COR-L47 (cell line): ENCODE measurements around the gene DIDO1.
"Not testable (repeated sequence)": the region's sequence is repeated elsewhere in the genome, so short reads cannot be mapped to it uniquely, and the experiment has no call there.

Experiments used
- DNase-seq: peaks from one replicate; lab custom pipeline; 2025; lab: John Stamatoyannopoulos, UW

DIDO1 gene

DNA sequence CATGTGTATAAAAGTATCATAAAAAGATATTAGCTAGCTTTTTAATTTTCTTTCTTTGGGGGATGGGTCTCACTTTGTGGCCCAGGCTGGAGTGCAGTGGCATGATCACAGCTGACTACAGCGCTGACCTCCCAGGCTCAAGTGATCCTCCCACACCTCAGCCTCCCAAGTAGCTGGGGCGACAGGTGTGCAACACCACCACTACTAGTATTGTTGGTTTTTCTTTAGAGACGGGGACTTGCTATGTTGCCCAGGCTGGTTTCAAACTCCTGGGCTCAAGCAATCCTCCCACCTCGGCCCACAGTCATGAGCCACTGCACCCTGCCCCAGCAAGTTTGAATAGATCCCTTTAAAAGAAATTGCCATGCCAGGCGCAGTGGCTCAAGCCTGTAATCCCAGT lies 71.2 kb downstream of the DIDO1 start:
- DNase-seq = no peak

DNA sequence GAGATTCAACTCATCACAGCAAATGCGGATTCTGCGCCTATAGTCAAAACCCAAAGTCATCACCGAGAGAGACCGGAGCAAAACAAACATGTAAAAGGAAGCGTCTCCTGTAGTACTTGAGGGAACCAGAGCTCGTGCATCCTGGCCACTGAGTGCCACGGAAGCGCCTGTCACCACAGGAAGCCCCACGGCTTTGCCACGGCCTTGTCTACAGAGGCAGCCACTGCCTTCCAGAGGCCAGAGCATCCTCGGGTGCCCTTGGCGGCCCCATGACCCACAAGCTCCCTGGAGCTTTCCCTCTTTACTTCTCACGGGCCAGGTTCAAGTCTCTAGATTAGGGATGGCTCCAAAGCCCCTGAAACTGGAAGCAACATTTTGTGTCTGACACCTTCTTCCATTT lies 72.2 kb downstream of the DIDO1 start:
- no peak for DNase-seq

DNA sequence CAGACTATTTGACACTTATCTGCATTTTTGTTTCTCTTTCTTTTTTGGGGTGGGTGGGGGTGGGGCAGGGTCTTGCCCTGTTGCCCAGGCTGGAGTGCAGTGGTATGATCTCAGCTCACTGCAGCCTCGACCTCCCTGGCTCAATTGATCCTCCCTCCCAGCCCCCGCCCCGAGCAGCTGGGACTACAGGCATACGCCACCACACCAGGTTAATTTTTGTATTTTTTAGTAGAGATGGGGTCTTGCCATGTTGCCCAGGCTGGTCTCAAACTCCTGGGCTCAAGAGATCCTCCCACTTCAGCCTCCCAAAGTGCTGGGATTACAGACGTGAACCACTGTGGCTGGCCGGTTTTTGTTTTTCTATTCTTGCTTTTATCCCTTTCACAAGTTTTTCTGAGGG lies 73.0 kb downstream of the DIDO1 start:
- DNase-seq = not testable (repeated sequence)

DNA sequence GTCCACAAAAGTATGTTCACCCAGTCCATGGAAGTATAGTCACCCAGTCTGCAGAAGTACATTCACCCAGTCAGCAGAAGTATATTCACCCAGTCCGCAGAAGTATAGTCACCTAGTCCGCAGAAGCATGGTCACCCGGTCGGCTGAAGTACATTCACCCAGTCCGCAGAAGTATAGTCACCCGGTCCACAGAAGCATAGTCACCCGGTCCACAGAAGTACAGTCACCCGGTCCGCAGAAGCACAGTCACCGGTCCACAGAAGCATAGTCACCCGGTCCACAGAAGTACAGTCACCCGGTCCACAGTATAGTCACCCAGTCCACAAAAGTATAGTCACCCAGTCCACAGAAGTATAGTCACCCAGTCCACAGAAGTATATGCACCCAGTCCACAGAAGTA lies 73.5 kb downstream of the DIDO1 start:
- DNase-seq = no peak

DNA sequence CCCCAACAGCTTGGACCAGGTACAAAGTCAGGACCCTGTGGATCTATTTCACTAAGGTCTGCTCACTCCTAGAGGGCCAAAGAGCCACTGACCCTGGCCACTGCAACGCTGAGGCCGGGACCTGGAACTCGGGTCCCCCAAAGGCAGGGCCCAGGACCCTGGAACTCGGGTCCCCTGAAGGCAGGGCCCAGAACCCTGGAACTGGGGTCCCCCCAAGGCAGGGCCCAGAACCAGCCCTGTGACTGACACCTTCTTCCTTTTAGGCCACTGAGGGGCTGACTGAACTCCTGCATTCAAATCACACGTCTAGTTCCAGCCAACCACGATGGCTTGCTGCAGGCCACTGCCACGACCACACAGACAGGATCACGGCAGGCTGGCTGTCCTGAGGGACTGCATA lies 74.1 kb downstream of the DIDO1 start:
- DNase-seq = no peak

DNA sequence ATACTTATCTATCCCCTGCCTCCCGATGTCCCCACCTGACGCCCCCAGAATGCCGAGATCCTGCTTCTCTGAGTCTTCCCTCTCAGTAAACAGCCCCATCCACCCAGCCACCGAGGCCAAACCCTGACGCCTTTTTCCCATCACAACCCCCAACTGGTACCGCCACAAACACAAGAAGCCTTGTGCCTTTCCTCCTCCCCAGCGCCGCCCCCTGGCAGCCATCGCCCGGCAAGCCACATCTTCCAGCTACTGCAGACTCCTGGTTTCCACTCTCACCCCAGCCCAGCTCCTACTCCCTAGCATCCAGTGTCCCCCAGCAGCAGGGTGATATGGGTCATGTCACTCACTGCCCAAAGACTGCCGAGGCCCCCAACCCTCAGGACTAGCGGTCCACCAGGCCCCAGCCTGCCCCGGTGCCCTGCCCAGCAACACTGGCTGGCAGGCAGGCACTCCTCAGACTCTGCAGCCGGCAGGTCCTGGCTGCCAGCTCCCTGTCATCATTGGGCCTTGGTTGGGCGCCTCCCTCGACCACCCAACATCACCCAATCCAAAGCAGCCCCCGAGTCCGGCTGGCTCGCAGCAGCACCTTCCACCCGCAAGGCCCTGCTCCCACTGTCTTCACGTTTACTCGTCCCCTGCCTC lies 75.9 kb downstream of the DIDO1 start:
- DNase-seq = no peak

DNA sequence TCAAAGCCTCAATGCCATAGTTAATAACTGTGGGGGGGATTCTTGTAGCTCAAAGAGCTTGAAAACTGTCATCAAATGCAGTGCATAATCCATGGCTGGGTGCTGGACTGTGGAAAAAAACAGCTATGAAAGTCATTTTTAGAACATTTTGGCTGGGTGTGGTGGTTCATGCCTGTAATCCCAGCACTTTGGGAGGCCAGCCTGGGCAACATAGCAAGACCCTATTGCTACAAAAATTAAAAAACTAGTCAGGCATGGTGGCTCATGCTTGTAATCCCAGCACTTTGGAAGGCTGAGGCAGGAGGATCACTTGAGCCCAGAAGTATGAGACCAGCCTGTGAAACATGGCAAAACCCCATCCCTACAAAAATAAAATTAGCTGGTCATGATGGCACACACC lies 76.9 kb downstream of the DIDO1 start:
- no peak for DNase-seq

DNA sequence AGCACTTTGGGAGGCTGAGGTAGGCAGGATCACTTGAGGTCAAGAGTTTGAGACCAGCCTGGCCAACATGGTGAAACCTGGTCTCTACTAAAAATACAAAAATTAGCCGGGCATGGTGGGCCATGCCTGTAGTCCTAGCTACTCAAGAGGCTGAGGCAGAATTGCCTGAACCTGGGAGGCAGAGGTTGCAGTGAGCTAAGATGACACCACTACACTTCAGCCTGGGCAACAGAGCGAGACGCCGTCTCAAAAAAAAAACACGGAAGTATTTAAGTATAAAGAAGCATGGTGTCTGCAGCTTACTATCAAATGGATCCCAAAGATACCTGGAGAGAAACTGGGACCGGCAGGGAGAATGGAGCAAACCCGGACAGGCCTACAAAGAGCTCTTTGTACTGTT lies 77.4 kb downstream of the DIDO1 start:
- DNase-seq = not testable (repeated sequence)

DNA sequence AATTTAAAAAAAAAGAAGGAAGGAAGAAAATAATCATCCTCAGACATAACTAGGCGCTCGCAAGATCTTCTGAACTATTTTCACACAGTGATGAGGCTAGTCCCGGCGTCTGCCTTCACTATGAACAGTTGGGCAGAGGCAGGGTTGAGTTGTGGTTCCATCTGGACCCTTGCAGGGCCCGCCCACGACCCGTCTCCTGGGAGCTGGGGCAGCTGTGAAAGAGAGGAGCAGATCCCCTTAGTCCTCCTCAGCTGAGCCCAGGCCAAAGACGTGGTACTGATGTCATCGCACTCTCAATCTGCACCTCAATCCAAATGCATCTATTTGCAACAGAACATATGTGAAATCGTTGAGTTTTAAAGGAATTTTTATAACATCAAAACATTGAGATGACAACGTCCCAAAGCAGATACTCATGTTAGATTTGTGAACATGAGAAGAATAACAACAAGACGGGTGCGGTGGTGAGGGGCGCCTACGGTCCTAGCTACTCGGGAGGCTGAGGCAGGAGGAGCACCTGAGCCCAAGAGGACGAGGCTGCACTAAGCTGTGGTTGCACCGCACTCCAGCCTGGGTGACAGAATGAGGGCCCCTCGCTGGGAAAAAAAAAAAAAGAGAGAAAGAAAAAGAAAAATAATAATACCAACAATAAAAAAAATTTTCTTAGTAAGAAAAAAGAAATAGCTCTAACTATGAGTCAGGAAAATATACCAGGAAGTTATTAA lies 80.0 kb downstream of the DIDO1 start:
- DNase-seq = no peak

DNA sequence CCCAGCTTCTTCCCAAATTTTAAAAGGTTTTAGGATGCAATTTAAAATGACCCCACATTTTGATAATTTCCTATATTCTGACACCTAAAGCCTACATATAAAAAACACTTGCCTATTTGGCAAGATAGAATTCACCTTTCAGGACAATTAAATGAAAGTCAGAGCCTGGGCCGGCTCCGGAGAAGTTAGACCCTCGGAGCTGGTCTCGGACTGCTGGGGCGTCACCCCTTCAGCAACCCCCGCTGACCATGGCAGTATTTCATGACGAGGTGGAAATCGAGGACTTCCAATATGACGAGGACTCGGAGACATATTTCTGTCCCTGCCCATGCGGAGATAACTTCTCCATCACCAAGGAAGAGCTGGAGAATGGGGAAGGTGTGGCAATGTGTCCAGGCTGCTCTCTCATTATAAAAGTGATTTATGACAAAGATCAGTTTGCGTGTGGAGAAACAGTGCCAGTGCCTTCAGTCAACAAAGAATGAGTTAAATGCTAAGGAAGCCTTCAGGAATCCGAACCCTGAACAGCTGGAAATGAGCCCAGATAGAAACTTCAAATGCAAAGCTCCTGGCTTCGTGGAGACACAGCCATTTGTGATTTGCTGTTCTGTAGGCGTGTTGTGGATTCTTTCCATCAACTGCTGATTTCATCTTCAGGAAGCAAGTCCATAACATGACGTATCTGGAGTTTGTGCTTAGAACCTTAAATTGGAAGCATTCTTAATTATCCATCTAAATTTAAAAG lies 80.7 kb downstream of the DIDO1 start:
- DNase-seq = no peak

DNA sequence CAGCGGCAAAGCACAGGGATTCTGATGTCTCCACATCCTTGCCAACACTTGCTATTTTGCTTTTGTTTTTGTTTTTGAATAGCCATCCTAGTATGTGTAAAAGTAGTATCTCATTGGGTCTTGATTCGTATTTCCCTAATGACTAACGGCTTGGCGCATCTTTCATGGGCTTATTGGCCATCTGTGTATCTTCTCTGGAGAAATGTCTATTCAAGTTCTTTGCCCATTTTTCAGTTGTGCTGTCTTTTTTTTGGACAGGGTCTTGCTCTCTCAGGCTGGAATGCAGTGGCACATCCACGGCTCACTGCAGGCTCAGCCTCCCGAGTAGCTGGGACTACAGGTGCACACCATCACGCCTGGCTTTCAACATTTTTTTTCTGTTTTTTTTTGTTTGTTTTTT lies 82.1 kb downstream of the DIDO1 start:
- DNase-seq = no peak

DNA sequence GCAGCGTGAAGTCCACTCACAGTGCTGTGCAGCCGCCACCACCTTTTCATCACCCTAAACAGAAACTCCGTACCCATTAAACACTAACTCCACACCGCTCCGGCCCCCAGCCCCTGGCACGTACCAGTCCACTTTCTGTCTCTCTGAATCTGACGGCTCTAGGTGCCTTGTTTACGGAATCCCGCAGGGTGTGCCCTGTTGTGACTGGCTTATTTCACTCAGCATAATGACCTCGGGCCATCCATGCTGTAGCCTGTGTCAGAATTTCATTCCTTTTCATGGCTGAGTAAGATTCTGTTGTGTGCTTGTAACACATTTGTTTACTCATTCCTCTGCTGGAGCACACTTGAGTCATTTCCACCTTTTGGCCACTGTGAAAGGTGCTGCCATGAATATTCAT lies 82.6 kb downstream of the DIDO1 start:
- no peak for DNase-seq

DNA sequence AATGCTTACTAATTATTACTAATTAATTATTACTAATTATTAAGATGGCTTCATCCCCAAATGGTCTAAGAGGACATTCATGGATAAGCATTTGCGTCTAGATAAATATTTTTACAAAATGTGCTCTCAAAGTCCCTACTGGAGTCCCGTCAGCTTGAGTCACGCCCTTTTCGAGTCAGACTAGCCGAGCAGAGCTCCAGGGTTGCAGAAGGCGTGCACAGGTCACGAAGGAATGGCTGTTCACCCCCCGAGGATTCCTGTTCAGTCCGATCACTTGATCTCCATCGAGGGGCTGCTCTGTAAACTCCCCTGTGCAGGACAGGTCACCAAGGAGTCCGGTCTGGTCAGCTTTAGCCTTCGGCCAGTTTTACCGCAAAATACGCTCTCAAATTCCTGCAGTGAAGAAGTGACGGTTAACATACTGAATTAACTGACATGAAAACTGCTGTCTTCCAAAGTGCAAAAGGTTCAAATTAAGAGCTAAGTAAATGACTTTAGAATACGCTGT lies 84.5 kb downstream of the DIDO1 start:
- DNase-seq = no peak

DNA sequence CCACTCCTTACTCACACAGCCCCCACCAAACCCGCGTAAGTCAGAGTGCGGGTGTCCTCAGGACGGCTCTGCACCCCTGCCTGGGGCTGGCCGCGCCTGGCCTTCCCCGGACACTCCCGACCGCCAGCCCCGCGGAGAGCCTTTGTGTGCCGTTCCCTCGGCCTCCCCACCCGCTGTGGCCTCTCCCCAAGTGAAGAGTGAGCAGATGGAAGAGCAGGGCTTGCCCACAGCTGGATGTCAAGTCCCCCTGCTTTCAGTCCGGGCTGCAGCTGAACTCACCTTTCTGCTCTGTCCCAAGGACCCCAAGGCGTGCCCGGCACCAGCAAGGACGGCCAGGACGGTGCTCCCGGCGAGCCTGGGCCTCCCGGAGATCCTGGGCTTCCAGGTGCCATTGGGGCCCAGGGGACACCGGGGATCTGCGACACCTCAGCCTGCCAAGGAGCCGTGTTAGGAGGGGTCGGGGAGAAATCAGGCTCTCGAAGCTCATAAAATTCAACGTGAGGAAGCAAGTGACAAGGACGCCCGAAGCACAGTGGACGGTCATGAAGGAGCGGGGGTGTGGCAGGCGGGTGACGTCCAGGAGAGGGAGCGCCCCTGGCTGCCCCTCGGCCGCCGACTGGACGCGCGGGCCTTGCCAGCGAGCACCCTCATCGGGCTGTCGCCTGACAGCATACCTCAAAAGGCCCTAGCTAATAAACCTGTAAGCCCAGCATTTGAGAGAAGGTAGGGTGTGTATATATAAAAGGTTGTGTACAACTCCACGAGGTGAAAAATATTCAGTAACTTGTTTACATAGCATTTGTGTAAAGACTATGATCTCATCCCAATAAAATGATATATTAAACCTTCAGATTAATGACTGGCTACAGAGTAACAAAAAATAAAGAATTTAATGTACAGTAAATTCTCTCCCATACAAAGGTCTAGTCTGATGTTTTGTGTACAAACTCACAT lies 85.8 kb downstream of the DIDO1 start:
- DNase-seq = no peak

DNA sequence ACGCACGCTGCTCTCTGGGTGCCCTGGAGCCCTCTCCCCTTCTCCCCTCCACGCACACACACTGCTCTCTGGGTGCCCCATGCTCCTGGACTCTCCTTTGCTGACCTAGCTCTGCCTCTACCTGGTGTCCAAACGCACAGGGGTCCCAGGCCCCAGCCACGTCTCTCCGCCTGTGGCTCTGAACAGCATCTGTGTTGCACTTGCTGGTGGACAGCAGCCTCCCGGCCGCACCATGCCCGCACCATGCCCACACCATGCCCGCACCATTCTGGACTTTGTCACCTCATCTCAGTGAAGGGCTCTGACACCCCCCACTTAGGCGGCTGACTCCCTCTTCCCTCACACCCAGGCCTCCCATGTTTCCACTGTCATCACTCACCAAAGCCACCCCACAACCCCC lies 86.5 kb downstream of the DIDO1 start:
- no peak for DNase-seq

DNA sequence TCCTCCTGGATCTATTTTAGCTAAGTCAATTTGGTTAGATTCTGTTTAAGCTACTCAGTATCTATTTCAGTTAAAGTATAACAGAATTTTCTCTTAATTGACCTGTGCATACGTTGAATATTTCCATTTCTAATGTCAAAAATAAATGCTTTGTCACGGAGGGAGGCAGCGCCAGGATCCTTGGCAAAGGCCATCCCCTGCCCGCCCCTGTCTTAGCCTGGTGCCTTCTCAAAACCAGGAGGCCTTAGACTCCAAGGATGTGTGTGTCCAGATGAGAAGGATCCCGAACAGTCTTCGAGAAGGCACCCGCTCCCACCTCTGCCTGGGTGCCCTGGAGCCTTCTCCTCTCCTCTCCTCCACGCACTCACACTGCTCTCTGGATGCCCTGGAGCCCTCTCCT lies 87.0 kb downstream of the DIDO1 start:
- DNase-seq = no peak

DNA sequence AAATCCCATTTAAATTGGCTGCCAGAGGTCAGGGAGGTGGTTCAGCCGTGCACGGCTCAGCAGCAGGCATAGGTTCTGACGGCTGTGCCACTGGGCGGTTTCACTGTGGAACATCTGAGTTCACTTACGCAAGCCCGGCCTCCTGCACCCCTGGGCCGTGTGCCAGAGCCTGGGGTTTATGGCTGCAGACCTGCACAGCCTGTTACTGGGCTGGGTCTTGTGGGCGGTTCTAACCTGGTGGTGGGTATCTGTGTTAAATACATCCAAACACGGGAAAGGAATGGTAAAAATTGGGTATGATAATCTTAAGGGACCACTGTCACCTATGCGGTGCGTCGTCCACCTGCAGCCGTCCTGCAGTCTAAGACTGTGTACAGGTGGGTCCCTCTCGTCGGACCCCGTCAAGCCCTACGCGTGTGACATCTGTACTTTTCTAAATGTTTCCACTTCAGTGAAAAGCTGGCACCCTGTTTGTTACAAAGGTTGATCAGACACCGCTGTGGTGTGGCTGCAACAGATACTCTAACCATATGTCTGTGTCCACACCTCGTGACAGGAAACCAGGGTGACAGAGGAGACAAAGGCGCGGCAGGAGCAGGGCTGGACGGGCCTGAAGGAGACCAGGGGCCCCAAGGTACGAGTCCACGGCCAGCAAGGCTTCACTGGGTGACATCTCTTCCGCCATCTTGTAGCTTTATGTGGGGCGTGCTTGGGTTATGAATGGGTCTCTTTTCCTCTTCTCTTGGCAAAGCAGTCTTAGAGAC lies 88.0 kb downstream of the DIDO1 start:
- DNase-seq = peak; percentile 35

DNA sequence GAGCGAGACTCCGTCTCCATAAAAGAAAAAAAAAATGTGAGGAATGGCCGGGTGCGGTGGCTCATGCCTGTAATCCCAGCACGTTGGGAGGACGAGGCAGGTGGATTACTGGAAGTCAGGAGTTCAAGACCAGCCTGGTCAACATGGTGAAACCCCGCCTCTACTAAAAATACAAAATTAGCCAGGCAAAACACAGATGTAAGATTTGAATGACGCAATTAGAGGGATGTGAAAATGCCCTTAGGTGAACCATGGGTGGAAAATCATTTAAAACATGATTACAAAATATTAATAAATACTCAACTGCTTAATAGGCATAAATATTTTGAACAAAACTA lies 88.5 kb downstream of the DIDO1 start:
- no peak for DNase-seq

DNA sequence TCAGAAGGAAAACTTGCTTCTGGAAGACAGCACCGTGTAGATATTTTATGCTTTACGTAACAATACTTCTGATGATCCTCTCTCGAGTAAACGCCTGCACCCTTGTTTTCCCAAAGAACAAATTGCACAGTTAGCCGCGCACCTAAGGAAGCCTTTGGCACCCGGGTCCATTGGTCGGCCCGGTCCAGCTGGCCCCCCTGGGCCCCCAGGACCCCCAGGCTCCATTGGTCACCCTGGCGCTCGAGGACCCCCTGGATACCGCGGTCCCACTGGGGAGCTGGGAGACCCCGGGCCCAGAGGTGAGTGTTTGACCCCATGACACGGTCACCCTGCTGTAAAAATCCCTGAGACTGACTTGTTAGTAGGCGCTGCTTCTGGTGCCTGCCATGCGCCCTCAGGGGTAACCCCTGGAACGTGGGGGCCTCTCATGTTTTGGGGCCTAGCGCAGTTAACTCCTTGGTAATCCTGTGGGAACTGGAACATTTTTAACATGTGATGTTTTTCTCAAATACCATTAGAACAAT lies 89.3 kb downstream of the DIDO1 start:
- DNase-seq = no peak

DNA sequence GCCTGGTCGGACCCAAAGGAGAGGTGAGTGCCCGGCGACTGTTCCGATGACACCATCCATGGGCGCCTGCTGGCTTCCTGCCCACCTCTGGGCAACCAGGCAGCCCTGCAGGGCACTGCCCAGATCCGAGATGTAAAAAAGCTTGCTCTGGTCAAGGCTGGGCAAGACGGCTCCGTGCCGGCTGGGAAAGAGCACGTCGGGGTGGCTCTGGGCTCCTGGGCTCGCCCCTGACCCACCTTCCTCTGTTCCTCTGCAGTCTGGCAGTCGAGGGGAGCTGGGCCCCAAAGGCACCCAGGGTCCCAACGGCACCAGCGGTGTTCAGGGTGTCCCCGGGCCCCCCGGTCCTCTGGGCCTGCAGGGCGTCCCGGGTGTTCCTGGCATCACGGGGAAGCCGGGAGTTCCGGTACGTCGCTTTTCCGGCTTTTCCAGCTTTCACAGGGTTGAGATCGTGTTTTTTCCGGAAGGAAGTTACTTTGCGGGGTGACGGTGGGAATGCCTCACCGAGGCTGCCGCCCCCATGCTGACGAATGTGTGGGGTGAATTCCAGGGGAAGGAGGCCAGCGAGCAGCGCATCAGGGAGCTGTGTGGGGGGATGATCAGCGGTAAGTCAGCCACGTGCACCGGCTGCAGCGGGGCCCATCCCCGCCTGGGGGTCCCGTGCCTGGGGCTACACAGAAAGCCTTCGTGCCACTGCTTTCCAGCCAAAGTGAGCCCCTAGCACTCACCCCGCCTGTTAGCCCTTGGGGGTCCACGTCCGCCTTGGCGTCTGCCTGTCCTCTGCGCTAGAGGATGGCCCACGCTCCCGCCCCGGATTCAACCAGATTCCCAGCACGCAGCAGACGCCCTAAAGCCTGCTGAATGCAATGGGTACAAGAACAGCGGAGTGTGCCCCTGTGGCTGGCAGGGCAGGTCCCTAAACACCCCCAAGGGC lies 90.1 kb downstream of the DIDO1 start:
- DNase-seq = no peak
